OCI-LY3 (cell line): ENCODE data around the gene COL24A1.

Experiments used
- H2AFZ ChIP-seq: fragments of 200-600, 300-600 bp; shearing (Covaris generic); 2 replicates; pipeline ENCODE4 v1.6.0; 2014; ENCODE audit warnings: antibody characterized with exemption, low read depth, low read length
- H3K27ac ChIP-seq: fragments of 200-600, 300-600 bp; sonication (generic); 2 replicates; pipeline ENCODE4 v1.5.1; 2014; ENCODE audit warnings: mild to moderate bottlenecking, low read length, moderate library complexity, mixed read lengths
- H3K27me3 ChIP-seq: fragments of 200-600, 300-600 bp; sonication (generic); 2 replicates; pipeline ENCODE4 v1.6.1; 2014; ENCODE audit warnings: low read depth, low read length, mixed read lengths
- H3K36me3 ChIP-seq: fragments of 200-600, 300-600 bp; sonication (generic); replicated peaks from 2 replicates; pipeline ENCODE3; 2014; ENCODE audit warnings: low read depth, low read length, mixed read lengths
- H3K4me1 ChIP-seq: fragments of 300-600, 200-600 bp; sonication (generic); 2 replicates; pipeline ENCODE4 v1.6.1; 2014; ENCODE audit warnings: low read length, mixed read lengths
- H3K4me2 ChIP-seq: fragments of 200-600, 300-600 bp; sonication (generic); 2 replicates; pipeline ENCODE4 v1.6.1; 2014; ENCODE audit warnings: low read length, mixed read lengths
- H3K4me3 ChIP-seq: fragments of 300-600, 200-600 bp; sonication (generic); 2 replicates; pipeline ENCODE4 v1.5.1; 2014; ENCODE audit warnings: antibody characterized with exemption, mild to moderate bottlenecking, low read length, moderate library complexity
- H3K79me2 ChIP-seq: fragments of 300-600, 200-600 bp; shearing (Covaris generic); 2 replicates; pipeline ENCODE4 v1.6.1; 2014; ENCODE audit warnings: mild to moderate bottlenecking, low read length, mixed read lengths
- H3K9ac ChIP-seq: fragments of 300-600, 200-600 bp; shearing (Covaris generic); 2 replicates; pipeline ENCODE4 v1.6.0; 2014; ENCODE audit warnings: mild to moderate bottlenecking, low read length, moderate library complexity
- H3K9me3 ChIP-seq: fragments of 200-600, 300-600 bp; shearing (Covaris generic); 2 replicates; pipeline ENCODE4 v1.6.1; 2014; ENCODE audit warnings: low read length, mixed read lengths; ENCODE audit not compliant: insufficient read depth
- H4K20me1 ChIP-seq: fragments of 200-600, 300-600 bp; sonication (generic); 2 replicates; pipeline ENCODE4 v1.6.1; 2016; ENCODE audit warnings: low read length, mixed read lengths; ENCODE audit not compliant: insufficient read depth
- EZH2phosphoT487 ChIP-seq: fragments of 200-600 bp; shearing (Covaris generic); IDR thresholded peaks from 2 replicates; pipeline ENCODE4 v1.6.1; 2018; ENCODE audit warnings: antibody characterized with exemption, mixed run types, low read depth
- TF ChIP-seq, protein P1 (sequence below): fragments of 200-600, 300-600 bp; sonication (generic); IDR thresholded peaks from 2 replicates; pipeline ENCODE4 v1.5.1; 2014; ENCODE audit warnings: antibody characterized with exemption, low read length, low read depth

COL24A1 gene

DNA sequence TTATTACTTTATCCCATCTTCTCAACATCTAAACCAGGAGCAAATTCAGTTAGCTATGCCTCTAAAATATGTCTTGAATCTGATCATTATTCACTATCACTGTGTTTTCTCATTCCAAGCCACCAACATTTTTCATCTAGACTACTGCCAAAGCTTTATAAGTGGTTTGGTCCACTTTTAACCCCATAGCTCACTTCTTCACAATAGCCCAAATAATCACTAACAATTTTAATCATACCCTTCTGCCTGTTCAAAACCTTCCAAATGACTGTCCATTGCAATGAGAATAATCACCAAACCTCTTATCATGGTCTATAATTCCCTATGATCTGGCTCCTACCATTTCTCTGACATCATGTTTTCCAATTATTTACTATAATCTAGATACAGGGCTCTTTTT lies 298.6 kb downstream of the COL24A1 start:
- Histone ChIP-seq H3K4me3 (no peak overlapping the region), H3K79me2 (no peaks in the 10 kb centered on the region), H3K9ac (no peak overlapping the region), H3K27me3 (no peaks in the 10 kb centered on the region), H3K36me3 (no peaks in the 10 kb centered on the region), H3K4me2 (no peak overlapping the region), H3K9me3 (no peaks in the 10 kb centered on the region), H4K20me1 (no peaks in the 10 kb centered on the region), H2AFZ (no peak overlapping the region), H3K27ac (no peak overlapping the region), H3K4me1 (no peaks in the 10 kb centered on the region)
- no peak for TF ChIP-seq EZH2phosphoT487
- TF ChIP-seq, protein P1, sequence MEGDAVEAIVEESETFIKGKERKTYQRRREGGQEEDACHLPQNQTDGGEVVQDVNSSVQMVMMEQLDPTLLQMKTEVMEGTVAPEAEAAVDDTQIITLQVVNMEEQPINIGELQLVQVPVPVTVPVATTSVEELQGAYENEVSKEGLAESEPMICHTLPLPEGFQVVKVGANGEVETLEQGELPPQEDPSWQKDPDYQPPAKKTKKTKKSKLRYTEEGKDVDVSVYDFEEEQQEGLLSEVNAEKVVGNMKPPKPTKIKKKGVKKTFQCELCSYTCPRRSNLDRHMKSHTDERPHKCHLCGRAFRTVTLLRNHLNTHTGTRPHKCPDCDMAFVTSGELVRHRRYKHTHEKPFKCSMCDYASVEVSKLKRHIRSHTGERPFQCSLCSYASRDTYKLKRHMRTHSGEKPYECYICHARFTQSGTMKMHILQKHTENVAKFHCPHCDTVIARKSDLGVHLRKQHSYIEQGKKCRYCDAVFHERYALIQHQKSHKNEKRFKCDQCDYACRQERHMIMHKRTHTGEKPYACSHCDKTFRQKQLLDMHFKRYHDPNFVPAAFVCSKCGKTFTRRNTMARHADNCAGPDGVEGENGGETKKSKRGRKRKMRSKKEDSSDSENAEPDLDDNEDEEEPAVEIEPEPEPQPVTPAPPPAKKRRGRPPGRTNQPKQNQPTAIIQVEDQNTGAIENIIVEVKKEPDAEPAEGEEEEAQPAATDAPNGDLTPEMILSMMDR, result no peak

DNA sequence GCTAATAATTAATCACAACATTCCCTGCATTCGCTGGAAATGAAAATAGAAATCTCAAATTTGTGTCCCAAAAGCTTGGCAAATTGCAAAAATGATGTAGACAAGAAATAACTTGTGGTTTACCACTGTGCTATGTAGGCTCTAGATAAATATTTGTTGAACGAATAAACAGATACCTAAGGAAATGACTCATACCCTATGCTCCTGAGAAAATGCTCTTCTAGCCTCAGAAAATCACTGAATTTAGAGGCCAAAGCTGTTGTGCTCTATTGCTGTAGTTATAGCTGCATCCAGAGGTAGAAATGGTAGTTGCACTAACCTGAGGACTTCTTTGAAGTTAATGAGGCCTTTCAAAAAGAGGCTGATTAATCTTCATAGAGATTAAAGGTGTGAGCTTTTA lies 306.3 kb downstream of the COL24A1 start:
- Histone ChIP-seq H4K20me1 (no peaks in the 10 kb centered on the region), H3K4me2 (no peak overlapping the region), H2AFZ (no peak overlapping the region), H3K27me3 (no peaks in the 10 kb centered on the region), H3K9me3 (no peaks in the 10 kb centered on the region), H3K4me3 (no peak overlapping the region), H3K27ac (no peak overlapping the region), H3K79me2 (no peaks in the 10 kb centered on the region), H3K36me3 (no peaks in the 10 kb centered on the region), H3K4me1 (no peaks in the 10 kb centered on the region), H3K9ac (no peak overlapping the region)
- TF ChIP-seq, protein P1, result no peak
- TF ChIP-seq EZH2phosphoT487, result no peak

DNA sequence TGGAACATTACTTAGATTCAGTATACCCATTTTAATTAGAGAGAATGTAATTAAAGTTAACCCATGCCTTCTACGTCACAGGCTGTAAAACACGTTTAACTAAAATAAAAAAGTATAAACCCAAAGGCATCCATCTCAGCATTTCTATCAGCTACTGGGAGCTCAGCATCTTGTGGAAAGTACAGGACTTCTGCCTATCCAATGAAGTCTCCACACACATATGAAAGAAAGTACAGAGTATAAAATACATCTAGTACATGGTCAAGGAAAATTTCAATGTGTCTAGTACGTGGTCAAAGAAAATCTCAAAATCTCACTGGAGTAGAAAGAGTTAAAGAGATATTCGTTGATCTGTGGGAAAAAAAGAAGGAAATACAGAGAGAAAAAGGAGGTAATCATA lies 306.9 kb downstream of the COL24A1 start:
- Histone ChIP-seq H3K9ac (no peak overlapping the region), H3K27me3 (no peaks in the 10 kb centered on the region), H3K4me1 (no peaks in the 10 kb centered on the region), H3K4me2 (no peak overlapping the region), H3K36me3 (no peaks in the 10 kb centered on the region), H3K4me3 (no peak overlapping the region), H4K20me1 (no peaks in the 10 kb centered on the region), H3K27ac (no peak overlapping the region), H2AFZ (no peak overlapping the region), H3K79me2 (no peaks in the 10 kb centered on the region), H3K9me3 (no peaks in the 10 kb centered on the region)
- TF ChIP-seq, protein P1, result no peak
- no peak for TF ChIP-seq EZH2phosphoT487

DNA sequence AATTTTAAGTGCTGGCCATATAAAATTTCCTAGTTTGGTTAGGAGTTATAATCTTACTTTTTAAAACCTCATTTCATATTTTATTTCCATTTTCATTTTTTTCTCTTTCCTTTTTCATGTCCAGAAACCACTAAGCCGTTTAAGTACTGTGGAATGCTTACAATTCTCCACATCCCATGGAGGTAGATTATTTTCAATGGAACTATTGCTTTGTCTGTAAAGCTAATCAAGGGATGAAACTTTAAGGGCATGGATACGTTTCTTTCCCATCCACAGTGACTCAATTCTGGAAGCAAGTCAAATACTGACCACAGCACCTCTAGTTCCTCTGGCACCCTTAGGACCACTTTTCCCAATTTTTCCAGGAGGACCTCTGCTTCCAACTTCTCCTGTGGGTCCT lies 309.2 kb downstream of the COL24A1 start:
- H4K20me1 ChIP-seq, result no peaks in the 10 kb centered on the region
- H3K27ac ChIP-seq, result no peak overlapping the region
- TF ChIP-seq, protein P1, result no peak
- TF ChIP-seq EZH2phosphoT487, result no peak
- no peak overlapping the region for H3K9ac ChIP-seq
- no peaks in the 10 kb centered on the region for H3K9me3 ChIP-seq
- no peak overlapping the region for H2AFZ ChIP-seq
- no peak overlapping the region for H3K4me3 ChIP-seq
- H3K27me3 ChIP-seq, result no peaks in the 10 kb centered on the region
- H3K4me2 ChIP-seq, result no peak overlapping the region
- H3K36me3 ChIP-seq, result no peaks in the 10 kb centered on the region
- no peaks in the 10 kb centered on the region for H3K4me1 ChIP-seq
- H3K79me2 ChIP-seq, result no peaks in the 10 kb centered on the region
